HEK293 (cell line): ENCODE data around the gene CLCF1.
A peak's percentile ranks its signal among the peaks of the same experiment; 100 is the strongest.

Experiments
- FEZF1 ChIP-seq: fragments of 450-650 bp; formaldehyde crosslinking; IDR thresholded peaks from 2 replicates; pipeline ENCODE4 v1.5.1; 2016; ENCODE audit warnings: missing biosample characterization, missing genetic modification characterization
- KLF8 ChIP-seq: fragments of 450-650 bp; formaldehyde crosslinking; IDR thresholded peaks from 2 replicates; pipeline ENCODE4 v1.5.1; 2016; ENCODE audit warnings: missing biosample characterization, missing genetic modification characterization
- SCRT2 ChIP-seq: fragments of 450-650 bp; formaldehyde crosslinking; IDR thresholded peaks from 2 replicates; pipeline ENCODE4 v1.5.1; 2016; ENCODE audit warnings: missing biosample characterization, missing genetic modification characterization
- SETDB1 ChIP-seq: IDR thresholded peaks from one replicate; pipeline ENCODE4 v1.6.1; 2017; ENCODE audit warnings: mild to moderate bottlenecking, low read length, moderate library complexity, mixed read lengths; ENCODE audit not compliant: insufficient read length
- ZNF16 ChIP-seq: fragments of 450-650 bp; formaldehyde crosslinking; IDR thresholded peaks from 2 replicates; pipeline ENCODE4 v1.5.1; 2016; ENCODE audit warnings: low read depth, missing biosample characterization, missing genetic modification characterization
- ZNF202 ChIP-seq: fragments of 450-650 bp; formaldehyde crosslinking; IDR thresholded peaks from 2 replicates; pipeline ENCODE4 v1.5.1; 2016; ENCODE audit warnings: missing biosample characterization, missing genetic modification characterization, borderline replicate concordance
- ZNF211 ChIP-seq: fragments of 450-650 bp; formaldehyde crosslinking; IDR thresholded peaks from 2 replicates; pipeline ENCODE4 v1.5.1; 2016; ENCODE audit warnings: low read depth, missing biosample characterization, missing genetic modification characterization
- ZNF311 ChIP-seq: fragments of 450-650 bp; formaldehyde crosslinking; IDR thresholded peaks from 2 replicates; pipeline ENCODE4 v1.5.1; 2017; ENCODE audit warnings: missing biosample characterization, missing genetic modification characterization, borderline replicate concordance
- ZNF37A ChIP-seq: fragments of 450-650 bp; IDR thresholded peaks from 2 replicates; pipeline ENCODE4 v1.5.1; 2018; ENCODE audit warnings: missing biosample characterization, missing genetic modification characterization
- ZNF391 ChIP-seq: fragments of 450-650 bp; formaldehyde crosslinking; IDR thresholded peaks from 2 replicates; pipeline ENCODE4 v1.5.1; 2016; ENCODE audit warnings: low read depth, missing biosample characterization, missing genetic modification characterization, borderline replicate concordance
- ZNF48 ChIP-seq: fragments of 450-650 bp; formaldehyde crosslinking; IDR thresholded peaks from 2 replicates; pipeline ENCODE4 v1.5.1; 2016; ENCODE audit warnings: missing biosample characterization, missing genetic modification characterization
- ZNF514 ChIP-seq: fragments of 450-650 bp; formaldehyde crosslinking; IDR thresholded peaks from 2 replicates; pipeline ENCODE4 v1.5.1; 2016; ENCODE audit warnings: missing biosample characterization, missing genetic modification characterization
- ZNF596 ChIP-seq: fragments of 450-650 bp; IDR thresholded peaks from 2 replicates; pipeline ENCODE4 v1.5.0; 2018; ENCODE audit warnings: missing biosample characterization, mild to moderate bottlenecking, missing genetic modification characterization, moderate library complexity
- ZNF624 ChIP-seq: fragments of 450-650 bp; formaldehyde crosslinking; IDR thresholded peaks from 2 replicates; pipeline ENCODE4 v1.5.1; 2017; ENCODE audit warnings: missing biosample characterization, missing genetic modification characterization
- ZNF654 ChIP-seq: fragments of 450-650 bp; formaldehyde crosslinking; IDR thresholded peaks from 2 replicates; pipeline ENCODE4 v1.5.1; 2016; ENCODE audit warnings: low read depth, missing biosample characterization, missing genetic modification characterization
- ZNF677 ChIP-seq: fragments of 450-650 bp; IDR thresholded peaks from 2 replicates; pipeline ENCODE4 v1.5.0; 2018; ENCODE audit warnings: missing biosample characterization, mild to moderate bottlenecking, missing genetic modification characterization, moderate library complexity
- ZNF785 ChIP-seq: fragments of 450-650 bp; formaldehyde crosslinking; IDR thresholded peaks from 2 replicates; pipeline ENCODE4 v1.5.1; 2016; ENCODE audit warnings: missing biosample characterization, missing genetic modification characterization
- ZSCAN23 ChIP-seq: fragments of 450-650 bp; formaldehyde crosslinking; IDR thresholded peaks from 2 replicates; pipeline ENCODE4 v1.5.1; 2016; ENCODE audit warnings: missing biosample characterization, missing genetic modification characterization
- TF ChIP-seq, protein P1 (sequence below): fragments of 450-650 bp; formaldehyde crosslinking; IDR thresholded peaks from 2 replicates; pipeline ENCODE4 v1.5.1; 2016; ENCODE audit warnings: missing biosample characterization, missing genetic modification characterization, borderline replicate concordance
- TF ChIP-seq, protein P2 (sequence below): fragments of 450-650 bp; formaldehyde crosslinking; IDR thresholded peaks from 2 replicates; pipeline ENCODE4 v1.5.1; 2017; ENCODE audit warnings: missing biosample characterization, missing genetic modification characterization
- TF ChIP-seq, protein P3 (sequence below): fragments of 450-650 bp; formaldehyde crosslinking; IDR thresholded peaks from 2 replicates; pipeline ENCODE4 v1.5.1; 2016; ENCODE audit warnings: missing biosample characterization, missing genetic modification characterization, borderline replicate concordance
- TF ChIP-seq, protein P4 (sequence below): fragments of 450-650 bp; formaldehyde crosslinking; IDR thresholded peaks from 2 replicates; pipeline ENCODE4 v1.5.1; 2016; ENCODE audit warnings: missing biosample characterization, missing genetic modification characterization
- TF ChIP-seq, protein P5 (sequence below): fragments of 450-650 bp; formaldehyde crosslinking; IDR thresholded peaks from 2 replicates; pipeline ENCODE4 v1.5.1; 2016; ENCODE audit warnings: missing biosample characterization, missing genetic modification characterization
- TF ChIP-seq, protein P6 (sequence below): fragments of 450-650 bp; formaldehyde crosslinking; IDR thresholded peaks from 2 replicates; pipeline ENCODE4 v1.5.1; 2017; ENCODE audit warnings: missing biosample characterization, missing genetic modification characterization

CLCF1 gene

DNA sequence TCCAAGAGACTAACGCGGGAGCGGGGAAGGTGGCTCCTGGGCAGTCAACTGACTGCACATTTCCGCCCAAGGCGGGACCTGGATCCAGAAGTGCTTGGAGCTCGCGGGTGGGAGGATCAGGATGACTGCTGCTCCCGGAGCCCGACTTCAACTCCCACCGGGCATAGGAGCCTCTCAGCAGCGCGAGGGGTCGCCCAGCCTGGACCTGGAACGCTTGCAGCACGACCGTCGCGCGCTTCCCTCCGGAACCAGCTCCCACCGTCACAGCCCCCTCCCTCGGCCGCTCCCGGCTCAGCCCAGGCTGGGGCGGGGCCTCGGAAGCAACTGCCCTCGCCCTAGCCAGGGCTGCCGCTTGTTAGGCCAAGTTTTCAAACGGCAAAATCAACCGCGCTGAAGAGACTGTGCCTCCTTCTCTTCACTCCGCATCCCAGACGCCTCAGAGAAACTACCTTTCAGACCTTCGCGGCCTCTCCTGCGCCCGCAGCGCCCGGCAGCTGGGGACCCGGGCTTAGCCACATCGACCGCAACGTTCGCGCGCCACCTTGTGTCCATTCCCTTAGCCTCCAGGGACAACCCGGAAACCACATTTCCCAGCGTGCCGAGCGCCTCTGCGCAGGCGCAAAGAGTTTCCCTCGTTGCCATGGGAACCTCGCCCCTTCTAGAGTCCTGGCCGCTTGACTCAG is 56.1 kb downstream of the CLCF1 start (continued):
- TF ChIP-seq ZNF391 (tag by site-specific recombination): no peak
- no peak for TF ChIP-seq ZNF311
- no peak for TF ChIP-seq ZNF202 (tag by site-specific recombination)
- no peak for TF ChIP-seq ZNF48
- TF ChIP-seq ZNF654 (tag by site-specific recombination): peak; percentile 97
- no peak for TF ChIP-seq FEZF1
- TF ChIP-seq ZSCAN23: no peak
- no peak for TF ChIP-seq ZNF596 (tag by site-specific recombination)
- TF ChIP-seq, protein P1, sequence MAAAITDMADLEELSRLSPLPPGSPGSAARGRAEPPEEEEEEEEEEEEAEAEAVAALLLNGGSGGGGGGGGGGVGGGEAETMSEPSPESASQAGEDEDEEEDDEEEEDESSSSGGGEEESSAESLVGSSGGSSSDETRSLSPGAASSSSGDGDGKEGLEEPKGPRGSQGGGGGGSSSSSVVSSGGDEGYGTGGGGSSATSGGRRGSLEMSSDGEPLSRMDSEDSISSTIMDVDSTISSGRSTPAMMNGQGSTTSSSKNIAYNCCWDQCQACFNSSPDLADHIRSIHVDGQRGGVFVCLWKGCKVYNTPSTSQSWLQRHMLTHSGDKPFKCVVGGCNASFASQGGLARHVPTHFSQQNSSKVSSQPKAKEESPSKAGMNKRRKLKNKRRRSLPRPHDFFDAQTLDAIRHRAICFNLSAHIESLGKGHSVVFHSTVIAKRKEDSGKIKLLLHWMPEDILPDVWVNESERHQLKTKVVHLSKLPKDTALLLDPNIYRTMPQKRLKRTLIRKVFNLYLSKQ (tag by site-specific recombination): no peak
- TF ChIP-seq ZNF677 (tag by site-specific recombination): no peak
- TF ChIP-seq, protein P2, sequence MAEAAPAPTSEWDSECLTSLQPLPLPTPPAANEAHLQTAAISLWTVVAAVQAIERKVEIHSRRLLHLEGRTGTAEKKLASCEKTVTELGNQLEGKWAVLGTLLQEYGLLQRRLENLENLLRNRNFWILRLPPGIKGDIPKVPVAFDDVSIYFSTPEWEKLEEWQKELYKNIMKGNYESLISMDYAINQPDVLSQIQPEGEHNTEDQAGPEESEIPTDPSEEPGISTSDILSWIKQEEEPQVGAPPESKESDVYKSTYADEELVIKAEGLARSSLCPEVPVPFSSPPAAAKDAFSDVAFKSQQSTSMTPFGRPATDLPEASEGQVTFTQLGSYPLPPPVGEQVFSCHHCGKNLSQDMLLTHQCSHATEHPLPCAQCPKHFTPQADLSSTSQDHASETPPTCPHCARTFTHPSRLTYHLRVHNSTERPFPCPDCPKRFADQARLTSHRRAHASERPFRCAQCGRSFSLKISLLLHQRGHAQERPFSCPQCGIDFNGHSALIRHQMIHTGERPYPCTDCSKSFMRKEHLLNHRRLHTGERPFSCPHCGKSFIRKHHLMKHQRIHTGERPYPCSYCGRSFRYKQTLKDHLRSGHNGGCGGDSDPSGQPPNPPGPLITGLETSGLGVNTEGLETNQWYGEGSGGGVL (tag by site-specific recombination): peak; percentile 27; the same call in 1 of the 2 replicates
- no peak for TF ChIP-seq ZNF16 (tag by site-specific recombination)
- TF ChIP-seq, protein P3, sequence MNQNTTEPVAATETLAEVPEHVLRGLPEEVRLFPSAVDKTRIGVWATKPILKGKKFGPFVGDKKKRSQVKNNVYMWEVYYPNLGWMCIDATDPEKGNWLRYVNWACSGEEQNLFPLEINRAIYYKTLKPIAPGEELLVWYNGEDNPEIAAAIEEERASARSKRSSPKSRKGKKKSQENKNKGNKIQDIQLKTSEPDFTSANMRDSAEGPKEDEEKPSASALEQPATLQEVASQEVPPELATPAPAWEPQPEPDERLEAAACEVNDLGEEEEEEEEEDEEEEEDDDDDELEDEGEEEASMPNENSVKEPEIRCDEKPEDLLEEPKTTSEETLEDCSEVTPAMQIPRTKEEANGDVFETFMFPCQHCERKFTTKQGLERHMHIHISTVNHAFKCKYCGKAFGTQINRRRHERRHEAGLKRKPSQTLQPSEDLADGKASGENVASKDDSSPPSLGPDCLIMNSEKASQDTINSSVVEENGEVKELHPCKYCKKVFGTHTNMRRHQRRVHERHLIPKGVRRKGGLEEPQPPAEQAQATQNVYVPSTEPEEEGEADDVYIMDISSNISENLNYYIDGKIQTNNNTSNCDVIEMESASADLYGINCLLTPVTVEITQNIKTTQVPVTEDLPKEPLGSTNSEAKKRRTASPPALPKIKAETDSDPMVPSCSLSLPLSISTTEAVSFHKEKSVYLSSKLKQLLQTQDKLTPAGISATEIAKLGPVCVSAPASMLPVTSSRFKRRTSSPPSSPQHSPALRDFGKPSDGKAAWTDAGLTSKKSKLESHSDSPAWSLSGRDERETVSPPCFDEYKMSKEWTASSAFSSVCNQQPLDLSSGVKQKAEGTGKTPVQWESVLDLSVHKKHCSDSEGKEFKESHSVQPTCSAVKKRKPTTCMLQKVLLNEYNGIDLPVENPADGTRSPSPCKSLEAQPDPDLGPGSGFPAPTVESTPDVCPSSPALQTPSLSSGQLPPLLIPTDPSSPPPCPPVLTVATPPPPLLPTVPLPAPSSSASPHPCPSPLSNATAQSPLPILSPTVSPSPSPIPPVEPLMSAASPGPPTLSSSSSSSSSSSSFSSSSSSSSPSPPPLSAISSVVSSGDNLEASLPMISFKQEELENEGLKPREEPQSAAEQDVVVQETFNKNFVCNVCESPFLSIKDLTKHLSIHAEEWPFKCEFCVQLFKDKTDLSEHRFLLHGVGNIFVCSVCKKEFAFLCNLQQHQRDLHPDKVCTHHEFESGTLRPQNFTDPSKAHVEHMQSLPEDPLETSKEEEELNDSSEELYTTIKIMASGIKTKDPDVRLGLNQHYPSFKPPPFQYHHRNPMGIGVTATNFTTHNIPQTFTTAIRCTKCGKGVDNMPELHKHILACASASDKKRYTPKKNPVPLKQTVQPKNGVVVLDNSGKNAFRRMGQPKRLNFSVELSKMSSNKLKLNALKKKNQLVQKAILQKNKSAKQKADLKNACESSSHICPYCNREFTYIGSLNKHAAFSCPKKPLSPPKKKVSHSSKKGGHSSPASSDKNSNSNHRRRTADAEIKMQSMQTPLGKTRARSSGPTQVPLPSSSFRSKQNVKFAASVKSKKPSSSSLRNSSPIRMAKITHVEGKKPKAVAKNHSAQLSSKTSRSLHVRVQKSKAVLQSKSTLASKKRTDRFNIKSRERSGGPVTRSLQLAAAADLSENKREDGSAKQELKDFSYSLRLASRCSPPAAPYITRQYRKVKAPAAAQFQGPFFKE: no peak
- no peak for TF ChIP-seq SETDB1
- TF ChIP-seq, protein P4, sequence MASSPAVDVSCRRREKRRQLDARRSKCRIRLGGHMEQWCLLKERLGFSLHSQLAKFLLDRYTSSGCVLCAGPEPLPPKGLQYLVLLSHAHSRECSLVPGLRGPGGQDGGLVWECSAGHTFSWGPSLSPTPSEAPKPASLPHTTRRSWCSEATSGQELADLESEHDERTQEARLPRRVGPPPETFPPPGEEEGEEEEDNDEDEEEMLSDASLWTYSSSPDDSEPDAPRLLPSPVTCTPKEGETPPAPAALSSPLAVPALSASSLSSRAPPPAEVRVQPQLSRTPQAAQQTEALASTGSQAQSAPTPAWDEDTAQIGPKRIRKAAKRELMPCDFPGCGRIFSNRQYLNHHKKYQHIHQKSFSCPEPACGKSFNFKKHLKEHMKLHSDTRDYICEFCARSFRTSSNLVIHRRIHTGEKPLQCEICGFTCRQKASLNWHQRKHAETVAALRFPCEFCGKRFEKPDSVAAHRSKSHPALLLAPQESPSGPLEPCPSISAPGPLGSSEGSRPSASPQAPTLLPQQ (tag by site-specific recombination): 0 out of 2 replicates have a peak, but pooled peaks have one; percentile 59
- TF ChIP-seq ZNF785 (tag by site-specific recombination): no peak
- no peak for TF ChIP-seq SCRT2 (tag by site-specific recombination)
- no peak for TF ChIP-seq ZNF37A (tag by site-specific recombination)
- TF ChIP-seq ZNF211 (tag by site-specific recombination): no peak
- TF ChIP-seq, protein P5, sequence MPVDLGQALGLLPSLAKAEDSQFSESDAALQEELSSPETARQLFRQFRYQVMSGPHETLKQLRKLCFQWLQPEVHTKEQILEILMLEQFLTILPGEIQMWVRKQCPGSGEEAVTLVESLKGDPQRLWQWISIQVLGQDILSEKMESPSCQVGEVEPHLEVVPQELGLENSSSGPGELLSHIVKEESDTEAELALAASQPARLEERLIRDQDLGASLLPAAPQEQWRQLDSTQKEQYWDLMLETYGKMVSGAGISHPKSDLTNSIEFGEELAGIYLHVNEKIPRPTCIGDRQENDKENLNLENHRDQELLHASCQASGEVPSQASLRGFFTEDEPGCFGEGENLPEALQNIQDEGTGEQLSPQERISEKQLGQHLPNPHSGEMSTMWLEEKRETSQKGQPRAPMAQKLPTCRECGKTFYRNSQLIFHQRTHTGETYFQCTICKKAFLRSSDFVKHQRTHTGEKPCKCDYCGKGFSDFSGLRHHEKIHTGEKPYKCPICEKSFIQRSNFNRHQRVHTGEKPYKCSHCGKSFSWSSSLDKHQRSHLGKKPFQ: no peak
- peak; percentile 89 for TF ChIP-seq KLF8 (tag by site-specific recombination)
- no peak for TF ChIP-seq ZNF624 (tag by site-specific recombination)
- no peak for TF ChIP-seq ZNF514
- TF ChIP-seq, protein P6, sequence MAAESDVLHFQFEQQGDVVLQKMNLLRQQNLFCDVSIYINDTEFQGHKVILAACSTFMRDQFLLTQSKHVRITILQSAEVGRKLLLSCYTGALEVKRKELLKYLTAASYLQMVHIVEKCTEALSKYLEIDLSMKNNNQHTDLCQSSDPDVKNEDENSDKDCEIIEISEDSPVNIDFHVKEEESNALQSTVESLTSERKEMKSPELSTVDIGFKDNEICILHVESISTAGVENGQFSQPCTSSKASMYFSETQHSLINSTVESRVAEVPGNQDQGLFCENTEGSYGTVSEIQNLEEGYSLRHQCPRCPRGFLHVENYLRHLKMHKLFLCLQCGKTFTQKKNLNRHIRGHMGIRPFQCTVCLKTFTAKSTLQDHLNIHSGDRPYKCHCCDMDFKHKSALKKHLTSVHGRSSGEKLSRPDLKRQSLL (tag by site-specific recombination): no peak
